ACC112 (cell line): ENCODE results near the gene TIMMDC1.

Source experiments
- H2AFZ ChIP-seq: fragments of 200-600 bp; sonication (generic); one replicate; pipeline ENCODE4 v1.6.0; 2017; ENCODE audit warnings: antibody characterized with exemption, low read length; ENCODE audit not compliant: unreplicated experiment
- H3K27ac ChIP-seq: fragments of 200-600 bp; sonication (generic); 2 replicates; pipeline ENCODE4 v1.5.1; 2014; ENCODE audit warnings: low read depth, mild to moderate bottlenecking, antibody characterized with exemption, low read length, moderate library complexity
- H3K27me3 ChIP-seq: fragments of 200-600 bp; sonication (generic); 2 replicates; pipeline ENCODE4 v1.6.1; 2014; ENCODE audit warnings: mild to moderate bottlenecking, antibody characterized with exemption, low read length, moderate library complexity, mixed read lengths; ENCODE audit not compliant: insufficient read depth
- H3K36me3 ChIP-seq: fragments of 200-600 bp; sonication (generic); 2 replicates; pipeline ENCODE4 v1.6.1; 2016; ENCODE audit warnings: mild to moderate bottlenecking, antibody characterized with exemption, low read length, moderate library complexity, mixed read lengths; ENCODE audit not compliant: insufficient read depth
- H3K4me1 ChIP-seq: fragments of 200-600 bp; sonication (generic); one replicate; pipeline ENCODE4 v1.6.1; 2016; ENCODE audit warnings: low read length, mixed read lengths; ENCODE audit not compliant: insufficient read depth, unreplicated experiment, control insufficient read depth
- H3K4me3 ChIP-seq: fragments of 200-600 bp; sonication (generic); 2 replicates; pipeline ENCODE4 v1.5.1; 2014; ENCODE audit warnings: mild to moderate bottlenecking, low read depth, low read length
- H3K79me2 ChIP-seq: fragments of 200-600 bp; sonication (generic); one replicate; pipeline ENCODE4 v1.6.0; 2016; ENCODE audit warnings: low read length; ENCODE audit not compliant: control insufficient read depth, unreplicated experiment, insufficient read depth

Gene TIMMDC1, protein sequence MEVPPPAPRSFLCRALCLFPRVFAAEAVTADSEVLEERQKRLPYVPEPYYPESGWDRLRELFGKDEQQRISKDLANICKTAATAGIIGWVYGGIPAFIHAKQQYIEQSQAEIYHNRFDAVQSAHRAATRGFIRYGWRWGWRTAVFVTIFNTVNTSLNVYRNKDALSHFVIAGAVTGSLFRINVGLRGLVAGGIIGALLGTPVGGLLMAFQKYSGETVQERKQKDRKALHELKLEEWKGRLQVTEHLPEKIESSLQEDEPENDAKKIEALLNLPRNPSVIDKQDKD

DNA sequence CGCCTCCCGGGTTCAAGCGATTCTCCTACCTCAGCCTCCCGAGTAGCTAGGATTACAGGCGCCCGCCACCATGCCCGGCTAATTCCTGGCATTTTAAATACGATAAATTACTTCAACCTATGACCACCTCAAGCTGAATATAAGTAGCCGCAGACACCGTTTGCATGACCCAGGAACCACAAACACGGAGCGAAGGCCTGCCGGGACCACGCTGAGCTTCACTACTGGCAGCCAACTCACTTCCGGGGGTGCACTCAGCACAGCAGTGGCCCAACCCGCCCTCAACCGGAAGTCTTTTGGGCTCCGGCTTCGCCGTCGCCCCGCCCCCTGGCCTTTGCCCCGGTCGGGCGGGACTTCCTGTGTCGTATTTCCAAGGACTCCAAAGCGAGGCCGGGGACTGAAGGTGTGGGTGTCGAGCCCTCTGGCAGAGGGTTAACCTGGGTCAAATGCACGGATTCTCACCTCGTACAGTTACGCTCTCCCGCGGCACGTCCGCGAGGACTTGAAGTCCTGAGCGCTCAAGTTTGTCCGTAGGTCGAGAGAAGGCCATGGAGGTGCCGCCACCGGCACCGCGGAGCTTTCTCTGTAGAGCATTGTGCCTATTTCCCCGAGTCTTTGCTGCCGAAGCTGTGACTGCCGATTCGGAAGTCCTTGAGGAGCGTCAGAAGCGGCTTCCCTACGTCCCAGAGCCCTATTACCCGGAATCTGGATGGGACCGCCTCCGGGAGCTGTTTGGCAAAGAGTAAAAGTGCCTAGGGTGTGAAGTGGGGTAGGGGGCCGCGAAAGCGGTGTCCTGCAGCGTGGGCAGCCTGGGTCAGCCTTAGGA is at the start of gene TIMMDC1:
Gene TIMMDC1 (plus strand): TSS at position 362 of the 826 bp plus-strand sequence. CDS start 187 bp downstream, at position 549.
- peaks cover 3% of the 10 kb centered on the region; the same call in 1 of the 2 replicates for H3K36me3 ChIP-seq
- peak within 1 kb of the TSS; percentile 96 for H3K4me3 ChIP-seq
- H3K27me3 ChIP-seq: no peaks in the 10 kb centered on the region
- peak within 1 kb of the TSS; percentile 84 for H2AFZ ChIP-seq
- peak within 1 kb of the TSS; percentile 73 for H3K27ac ChIP-seq
- peaks cover 28% of the 10 kb centered on the region for H3K4me1 ChIP-seq
- H3K79me2 ChIP-seq: peaks cover 35% of the 10 kb centered on the region

DNA sequence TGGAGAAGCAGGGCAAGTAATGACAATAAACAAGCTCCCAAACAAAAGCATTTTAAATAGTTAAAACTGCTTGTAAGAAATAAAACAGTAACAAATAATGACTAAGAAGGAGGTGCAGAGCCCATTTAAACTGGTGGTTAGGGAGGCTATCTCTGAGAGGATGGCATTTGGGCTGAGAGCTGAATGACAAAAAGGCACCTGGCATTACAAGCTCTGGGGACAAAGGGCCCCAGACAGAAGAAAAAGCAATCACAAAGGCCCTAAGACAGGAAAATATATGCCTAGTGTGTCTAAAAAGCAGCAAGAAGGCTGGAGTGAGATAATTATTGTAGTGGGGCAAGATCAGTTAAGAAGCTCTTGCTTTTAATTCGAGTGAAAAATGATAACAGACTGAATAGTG is 44.5 kb upstream of the TIMMDC1 start:
- H3K4me1 ChIP-seq: no peaks in the 10 kb centered on the region
- no peak overlapping the region for H3K4me3 ChIP-seq
- H2AFZ ChIP-seq: no peak overlapping the region
- H3K27me3 ChIP-seq: no peaks in the 10 kb centered on the region
- peaks cover 66% of the 10 kb centered on the region for H3K36me3 ChIP-seq
- peaks cover 30% of the 10 kb centered on the region for H3K79me2 ChIP-seq
- no peak overlapping the region for H3K27ac ChIP-seq

GRCh38 chr3:119456469-119456868 is 41.9 kb upstream of the TIMMDC1 start:
- Histone ChIP-seq H3K27ac (no peak overlapping the region), H3K4me1 (peaks cover 6% of the 10 kb centered on the region), H3K36me3 (peaks cover 68% of the 10 kb centered on the region), H3K27me3 (no peaks in the 10 kb centered on the region), H2AFZ (no peak overlapping the region), H3K79me2 (peaks cover 53% of the 10 kb centered on the region), H3K4me3 (no peak overlapping the region)

- Histone ChIP-seq H3K27me3 (no peaks in the 10 kb centered on the region), H3K27ac (no peak overlapping the region), H2AFZ (no peak overlapping the region), H3K4me1 (peaks cover 13% of the 10 kb centered on the region), H3K4me3 (no peak overlapping the region), H3K36me3 (peaks cover 69% of the 10 kb centered on the region), H3K79me2 (peaks cover 56% of the 10 kb centered on the region)
Measured at GRCh38 chr3:119457246-119457645, 41.1 kb upstream of the TIMMDC1 start.

DNA sequence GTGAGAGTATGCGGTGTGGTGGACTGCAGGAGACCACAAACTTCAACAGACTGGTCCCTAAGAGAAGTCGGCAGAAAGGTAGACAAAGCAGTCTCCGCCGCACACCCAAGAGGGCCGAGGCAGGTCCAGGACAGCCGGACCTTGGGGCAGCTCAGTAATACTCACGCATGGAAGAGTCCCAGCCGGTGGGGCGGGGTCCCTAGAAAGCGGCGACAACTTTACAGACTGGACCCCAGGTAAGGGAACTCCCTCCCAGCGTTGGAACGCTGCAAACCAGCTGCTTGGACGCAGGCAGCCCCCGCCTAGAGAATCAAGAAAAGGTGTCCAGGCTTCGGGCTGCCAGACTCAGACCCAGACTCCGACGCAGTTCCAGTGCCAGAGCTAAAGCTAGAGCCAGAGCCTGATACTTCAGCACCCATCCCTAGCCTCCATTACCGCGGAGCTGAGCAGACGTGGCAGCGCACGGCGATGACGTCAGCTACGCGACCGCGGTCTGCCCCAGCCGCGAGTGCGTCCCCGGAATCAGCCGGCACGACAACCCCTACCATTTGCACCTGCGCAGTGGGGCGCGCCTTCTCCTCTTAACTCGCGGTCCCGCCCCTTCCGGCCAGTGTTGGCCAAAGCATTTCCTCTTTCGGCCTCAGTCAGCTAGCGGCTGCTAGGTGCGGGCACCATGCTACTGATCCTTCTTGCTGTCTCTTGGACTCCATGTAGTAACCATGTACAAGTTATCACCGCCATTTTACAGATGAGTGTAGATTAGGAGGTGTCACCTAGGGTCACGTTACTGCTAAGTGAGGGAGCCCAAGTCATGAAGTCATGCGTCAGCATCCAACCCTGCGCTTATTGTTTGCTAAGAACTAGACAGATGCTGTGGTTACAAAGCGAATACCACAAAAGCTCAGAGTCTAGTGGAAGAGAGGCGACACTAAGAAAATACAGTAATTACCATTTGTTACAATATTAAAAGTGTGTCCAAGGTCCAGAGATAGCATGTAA is 34.9 kb upstream of the TIMMDC1 start, which contains the start of gene TMEM39A:
Gene TMEM39A (minus strand): TSS at position 445 of the 999 bp plus-strand sequence. CDS start 1,541 bp downstream, outside the sequence.
- Histone ChIP-seq H3K27me3 (no peaks in the 10 kb centered on the region), H3K4me3 (peak within 1 kb of the TSS; percentile 96), H3K36me3 (peaks cover 24% of the 10 kb centered on the region), H3K4me1 (peaks cover 20% of the 10 kb centered on the region), H3K79me2 (peaks cover 46% of the 10 kb centered on the region), H2AFZ (peak within 1 kb of the TSS; percentile 88), H3K27ac (peak within 1 kb of the TSS; percentile 76)

DNA sequence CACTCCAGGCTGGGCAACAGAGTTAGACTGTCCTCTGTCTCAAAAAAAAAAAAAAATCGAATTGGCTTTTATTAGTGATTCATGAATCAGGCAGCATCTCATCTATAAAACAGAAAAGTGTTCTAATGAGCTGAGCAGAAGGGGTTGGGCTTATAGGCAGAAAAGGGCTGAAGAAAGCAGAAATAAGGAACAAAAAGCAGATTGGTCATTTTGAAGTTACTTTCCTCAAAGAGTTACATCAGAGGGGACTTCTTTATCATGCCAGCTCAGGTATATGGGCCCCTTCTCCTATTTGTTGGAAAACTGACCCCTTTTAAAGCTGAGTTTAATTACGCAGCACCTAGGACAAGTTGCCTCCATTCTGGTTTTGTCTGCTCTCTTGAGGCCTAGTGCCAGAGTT is 30.3 kb upstream of the TIMMDC1 start:
- Histone ChIP-seq H3K79me2 (peaks cover 13% of the 10 kb centered on the region), H2AFZ (peak overlapping the region; percentile 94), H3K27me3 (no peaks in the 10 kb centered on the region), H3K27ac (no peak overlapping the region), H3K4me1 (peaks cover 11% of the 10 kb centered on the region), H3K36me3 (no peaks in the 10 kb centered on the region), H3K4me3 (peak overlapping the region; percentile 83)

DNA sequence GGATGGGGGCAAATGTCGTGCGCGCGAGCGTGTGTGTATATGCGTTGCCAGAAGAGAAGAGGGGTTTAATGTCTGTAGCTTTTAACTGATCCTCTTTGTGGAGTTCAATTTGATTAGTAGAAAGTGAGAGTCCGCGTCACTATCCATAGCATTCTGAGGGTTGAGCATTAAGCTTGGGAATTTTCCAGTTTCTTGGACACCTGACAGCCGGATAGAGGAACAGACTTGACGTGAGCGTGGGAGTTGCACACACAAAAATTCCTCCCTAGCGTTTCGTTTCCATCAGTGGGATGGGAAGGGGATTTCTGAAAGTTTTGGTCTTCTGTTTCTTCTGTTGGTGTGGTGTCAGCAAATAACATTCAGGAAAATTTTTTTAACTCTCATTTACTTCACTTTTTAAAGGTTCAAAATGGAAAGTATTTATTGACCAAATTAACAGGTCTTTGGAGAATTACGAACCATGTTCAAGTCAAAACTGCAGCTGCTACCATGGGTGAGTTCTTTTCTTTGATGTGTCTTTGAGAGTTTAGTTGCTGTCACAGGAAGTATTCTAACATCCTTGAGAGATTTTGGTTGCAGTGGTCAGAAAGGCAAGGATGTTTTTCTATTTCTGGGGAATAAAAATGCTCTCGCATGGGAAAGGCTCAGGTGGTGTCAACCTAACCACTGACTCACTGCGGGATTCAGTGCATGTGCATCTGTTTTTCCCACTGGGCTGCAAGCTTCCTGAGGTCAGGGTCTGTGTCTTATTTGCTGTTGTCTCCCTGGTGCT is 28.7 kb upstream of the TIMMDC1 start:
- H3K79me2 ChIP-seq: peaks cover 5% of the 10 kb centered on the region
- H3K27ac ChIP-seq: no peak overlapping the region
- H3K4me3 ChIP-seq: peak overlapping the region; percentile 83
- H3K27me3 ChIP-seq: no peaks in the 10 kb centered on the region
- peaks cover 11% of the 10 kb centered on the region for H3K4me1 ChIP-seq
- no peaks in the 10 kb centered on the region for H3K36me3 ChIP-seq
- H2AFZ ChIP-seq: peak overlapping the region; percentile 92

DNA sequence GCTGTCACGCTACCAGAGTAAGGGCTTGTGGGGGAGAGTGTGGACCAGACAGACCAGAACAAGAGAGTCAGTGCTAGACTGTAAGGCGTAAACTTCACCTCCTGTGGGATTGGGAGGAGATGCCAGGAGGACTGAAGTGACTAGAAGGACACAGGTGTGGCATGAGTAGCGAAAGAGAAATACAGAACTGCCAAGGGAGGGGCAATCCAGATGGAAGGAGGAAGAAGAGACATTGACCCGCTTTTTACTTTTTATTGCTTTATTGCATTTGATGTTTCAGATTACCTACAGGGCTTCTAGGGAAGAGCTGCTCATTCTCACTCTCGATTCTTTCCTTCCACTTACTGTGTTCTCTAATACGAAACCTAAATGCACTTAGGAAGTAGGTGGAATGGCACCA is 27.5 kb upstream of the TIMMDC1 start:
- Histone ChIP-seq H2AFZ (no peak overlapping the region), H3K79me2 (peaks cover 5% of the 10 kb centered on the region), H3K4me1 (peaks cover 11% of the 10 kb centered on the region), H3K4me3 (no peak overlapping the region), H3K36me3 (peaks cover 3% of the 10 kb centered on the region; the same call in 1 of the 2 replicates), H3K27ac (no peak overlapping the region), H3K27me3 (no peaks in the 10 kb centered on the region)

DNA sequence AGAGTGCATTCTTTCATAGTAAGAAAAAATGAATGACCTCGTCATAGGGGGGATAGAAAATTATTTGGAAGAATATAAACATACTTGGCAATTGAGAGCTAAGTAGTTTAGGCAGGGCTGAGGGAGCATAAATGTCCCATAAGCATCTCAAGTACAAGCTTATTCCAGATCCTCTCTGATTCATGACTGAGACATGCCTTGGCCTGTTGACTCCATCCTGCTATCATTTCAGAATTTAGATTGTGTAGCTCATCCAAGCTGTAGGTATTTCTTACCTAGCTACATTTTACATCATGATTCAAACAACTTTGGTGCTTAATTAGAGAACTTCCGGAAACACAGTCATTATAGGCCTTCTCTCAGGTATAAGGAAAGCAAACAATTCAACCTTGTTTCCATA is 17.3 kb upstream of the TIMMDC1 start:
- H3K36me3 ChIP-seq: peaks cover 9% of the 10 kb centered on the region
- no peak overlapping the region for H3K4me3 ChIP-seq
- no peak overlapping the region for H3K27ac ChIP-seq
- no peaks in the 10 kb centered on the region for H3K79me2 ChIP-seq
- no peaks in the 10 kb centered on the region for H3K27me3 ChIP-seq
- no peak overlapping the region for H2AFZ ChIP-seq
- H3K4me1 ChIP-seq: no peaks in the 10 kb centered on the region
